ENCODE results near the gene SNX11.
A peak's percentile ranks its signal among the peaks of the same experiment; 100 is the strongest.

SNX11 gene

DNA sequence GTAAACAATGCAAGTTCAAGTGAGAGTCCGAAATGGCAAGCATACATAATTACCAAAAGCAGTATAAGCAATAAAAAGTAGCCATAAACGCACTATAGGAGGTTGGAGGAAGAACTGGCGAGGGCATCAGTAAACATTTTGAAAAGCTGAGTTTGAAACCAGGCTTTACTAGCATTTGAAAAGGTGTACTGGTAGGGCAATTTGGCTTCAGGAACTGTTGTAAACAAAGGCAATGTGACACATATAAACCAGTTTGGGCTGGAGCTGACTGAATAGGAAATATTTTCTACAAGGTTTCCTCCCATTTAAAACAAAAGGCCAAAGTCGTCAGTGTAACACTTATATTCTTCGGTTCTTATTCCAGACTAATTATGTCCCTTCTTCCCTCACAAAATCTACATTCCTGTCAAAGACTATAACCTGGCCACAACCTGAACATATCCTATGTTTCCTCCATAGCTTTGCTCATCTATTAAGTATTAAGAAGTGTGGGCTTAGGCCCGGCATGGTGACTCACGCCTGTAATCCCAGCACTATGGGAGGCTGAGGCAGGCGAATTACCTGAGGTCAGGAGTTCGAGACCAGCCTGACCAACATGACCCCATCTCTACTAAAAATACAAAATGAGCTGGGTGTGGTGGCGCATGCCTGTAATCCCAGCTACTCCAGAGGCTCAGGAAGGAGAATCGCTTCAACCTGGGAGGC is 14.1 kb upstream of the SNX11 start:
- no peaks in the 10 kb centered on the region for H3K9me3 ChIP-seq (ENCODE audit: insufficient read depth, low read length, severe bottlenecking)
- no peak overlapping the region for H3K4me3 ChIP-seq (ENCODE audit: low read depth in 1 of 2, low read length in 2 of 2)
- H4K20me1 ChIP-seq (ENCODE audit: insufficient read depth, low read length): peaks cover 55% of the 10 kb centered on the region; the same call in 1 of the 2 replicates
- H3K79me2 ChIP-seq (ENCODE audit: insufficient read depth, low read length): peaks cover 98% of the 10 kb centered on the region
- no peak for DNase-seq
- ATAC-seq (ENCODE audit: insufficient read depth, low read depth): no peak
- peaks cover 5% of the 10 kb centered on the region for H3K4me1 ChIP-seq (ENCODE audit: insufficient read depth, low read length)
- H3K36me3 ChIP-seq (ENCODE audit: insufficient read depth, low read length): peaks cover 39% of the 10 kb centered on the region
- no peak for TF ChIP-seq EZH2 (IDR thresholded peaks at IDR 0.05; ENCODE audit: borderline replicate concordance, low read depth, low read length, severe bottlenecking)
- TF ChIP-seq, protein P1, sequence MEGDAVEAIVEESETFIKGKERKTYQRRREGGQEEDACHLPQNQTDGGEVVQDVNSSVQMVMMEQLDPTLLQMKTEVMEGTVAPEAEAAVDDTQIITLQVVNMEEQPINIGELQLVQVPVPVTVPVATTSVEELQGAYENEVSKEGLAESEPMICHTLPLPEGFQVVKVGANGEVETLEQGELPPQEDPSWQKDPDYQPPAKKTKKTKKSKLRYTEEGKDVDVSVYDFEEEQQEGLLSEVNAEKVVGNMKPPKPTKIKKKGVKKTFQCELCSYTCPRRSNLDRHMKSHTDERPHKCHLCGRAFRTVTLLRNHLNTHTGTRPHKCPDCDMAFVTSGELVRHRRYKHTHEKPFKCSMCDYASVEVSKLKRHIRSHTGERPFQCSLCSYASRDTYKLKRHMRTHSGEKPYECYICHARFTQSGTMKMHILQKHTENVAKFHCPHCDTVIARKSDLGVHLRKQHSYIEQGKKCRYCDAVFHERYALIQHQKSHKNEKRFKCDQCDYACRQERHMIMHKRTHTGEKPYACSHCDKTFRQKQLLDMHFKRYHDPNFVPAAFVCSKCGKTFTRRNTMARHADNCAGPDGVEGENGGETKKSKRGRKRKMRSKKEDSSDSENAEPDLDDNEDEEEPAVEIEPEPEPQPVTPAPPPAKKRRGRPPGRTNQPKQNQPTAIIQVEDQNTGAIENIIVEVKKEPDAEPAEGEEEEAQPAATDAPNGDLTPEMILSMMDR (IDR thresholded peaks at IDR 0.05; ENCODE audit: borderline replicate concordance, extremely low read depth, low read length, poor library complexity, severe bottlenecking): no peak
- no peak overlapping the region for H3K9ac ChIP-seq (ENCODE audit: low read depth, low read length)
- no peaks in the 10 kb centered on the region for H3K27me3 ChIP-seq (ENCODE audit: insufficient read depth, low read length, poor library complexity)
- no peak overlapping the region for H3K4me2 ChIP-seq (ENCODE audit: insufficient read depth, low read length)
- no peak overlapping the region for H2AFZ ChIP-seq (ENCODE audit: low read depth, low read length)
- H3K27ac ChIP-seq (ENCODE audit: low read length): no peak overlapping the region

DNA sequence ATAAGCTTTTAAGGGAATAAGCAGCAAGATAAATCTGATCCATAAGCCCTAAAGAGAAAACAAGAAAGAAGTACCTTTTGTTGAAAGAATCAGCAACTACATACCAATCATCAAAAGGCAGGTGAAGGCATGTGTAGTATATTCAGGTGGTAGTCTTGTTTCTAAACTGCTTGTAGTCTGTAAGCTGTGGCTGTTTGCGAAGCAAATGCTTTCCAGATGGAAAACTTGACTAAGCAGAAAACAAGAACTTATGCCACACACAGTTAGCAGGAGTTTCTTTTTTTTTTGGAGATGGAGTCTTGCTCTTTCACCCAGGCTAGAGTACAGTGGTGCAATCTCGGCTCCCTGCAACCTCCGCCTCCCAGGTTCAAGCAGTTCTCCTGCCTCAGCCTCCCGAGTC is 12.0 kb upstream of the SNX11 start:
- Histone ChIP-seq H3K27me3 (ENCODE audit: insufficient read depth, low read length, poor library complexity) (no peaks in the 10 kb centered on the region), H3K4me2 (ENCODE audit: insufficient read depth, low read length) (no peak overlapping the region), H3K4me3 (ENCODE audit: low read depth in 1 of 2, low read length in 2 of 2) (no peak overlapping the region), H3K9me3 (ENCODE audit: insufficient read depth, low read length, severe bottlenecking) (no peaks in the 10 kb centered on the region), H3K27ac (ENCODE audit: low read length) (no peak overlapping the region), H3K9ac (ENCODE audit: low read depth, low read length) (no peak overlapping the region), H2AFZ (ENCODE audit: low read depth, low read length) (no peak overlapping the region), H3K79me2 (ENCODE audit: insufficient read depth, low read length) (peaks cover 99% of the 10 kb centered on the region), H3K36me3 (ENCODE audit: insufficient read depth, low read length) (peaks cover 39% of the 10 kb centered on the region), H4K20me1 (ENCODE audit: insufficient read depth, low read length) (peaks cover 63% of the 10 kb centered on the region; the same call in 1 of the 2 replicates), H3K4me1 (ENCODE audit: insufficient read depth, low read length) (peaks cover 20% of the 10 kb centered on the region)
- no peak for DNase-seq
- TF ChIP-seq, protein P1 (IDR thresholded peaks at IDR 0.05; ENCODE audit: borderline replicate concordance, extremely low read depth, low read length, poor library complexity, severe bottlenecking): no peak
- TF ChIP-seq EZH2 (IDR thresholded peaks at IDR 0.05; ENCODE audit: borderline replicate concordance, low read depth, low read length, severe bottlenecking): no peak
- ATAC-seq (ENCODE audit: insufficient read depth, low read depth): no peak

DNA sequence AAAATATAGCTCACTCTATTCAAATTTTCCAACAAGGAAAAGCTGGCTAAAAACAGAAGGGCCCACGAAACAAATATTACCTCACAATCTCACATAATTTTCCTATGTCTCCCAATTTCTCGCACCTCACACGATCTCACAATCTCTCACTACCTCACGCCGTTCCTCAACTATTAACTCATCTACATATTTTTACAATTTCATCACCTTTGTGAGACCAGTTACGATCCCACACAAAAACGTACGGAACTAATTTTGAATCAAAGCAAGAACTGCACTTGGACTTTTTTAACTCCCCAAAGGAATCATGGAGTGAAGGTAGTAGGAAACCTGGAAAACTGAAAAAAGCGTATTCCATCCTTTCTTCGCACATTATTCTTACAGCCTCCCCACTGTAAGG is 7.4 kb upstream of the SNX11 start:
- H2AFZ ChIP-seq (ENCODE audit: low read depth, low read length): no peak overlapping the region
- TF ChIP-seq EZH2 (IDR thresholded peaks at IDR 0.05; ENCODE audit: borderline replicate concordance, low read depth, low read length, severe bottlenecking): no peak
- TF ChIP-seq, protein P1 (IDR thresholded peaks at IDR 0.05; ENCODE audit: borderline replicate concordance, extremely low read depth, low read length, poor library complexity, severe bottlenecking): no peak
- peaks cover 16% of the 10 kb centered on the region; the same call in 1 of the 2 replicates for H3K36me3 ChIP-seq (ENCODE audit: insufficient read depth, low read length)
- H3K4me3 ChIP-seq (ENCODE audit: low read depth in 1 of 2, low read length in 2 of 2): peak overlapping the region; percentile 88 to 93; a peak in 3 of 4 replicates
- peak overlapping the region; percentile 98 for H3K4me2 ChIP-seq (ENCODE audit: insufficient read depth, low read length)
- H3K27me3 ChIP-seq (ENCODE audit: insufficient read depth, low read length, poor library complexity): no peaks in the 10 kb centered on the region
- H3K27ac ChIP-seq (ENCODE audit: low read length): peak overlapping the region; percentile 87
- H3K4me1 ChIP-seq (ENCODE audit: insufficient read depth, low read length): peaks cover 28% of the 10 kb centered on the region
- peaks cover 39% of the 10 kb centered on the region; the same call in 1 of the 2 replicates for H4K20me1 ChIP-seq (ENCODE audit: insufficient read depth, low read length)
- H3K79me2 ChIP-seq (ENCODE audit: insufficient read depth, low read length): peaks cover 65% of the 10 kb centered on the region
- no peak for ATAC-seq (ENCODE audit: insufficient read depth, low read depth)
- no peak for DNase-seq
- H3K9ac ChIP-seq (ENCODE audit: low read depth, low read length): peak overlapping the region; percentile 95
- no peaks in the 10 kb centered on the region for H3K9me3 ChIP-seq (ENCODE audit: insufficient read depth, low read length, severe bottlenecking)
